Muscle of leg (tissue), 11 donors: ENCODE measurements around the gene DSCAM. TPM values are rescaled to one million over a fixed set of nuclear protein-coding genes. Genes with fewer than 3 reads are reported as not detected.

Source experiments
- DNase-seq: peaks from one replicate; pipeline ENCODE4 v3.0.0; 2013
- H3K27ac ChIP-seq: one replicate; pipeline ENCODE4 v1.5.1; 2013; ENCODE audit warnings: mild to moderate bottlenecking, low read length, control low read depth
- H3K27me3 ChIP-seq: one replicate; pipeline ENCODE4 v1.6.1; 2013; ENCODE audit warnings: low read length; ENCODE audit not compliant: control insufficient read depth, insufficient read depth
- H3K36me3 ChIP-seq: one replicate; pipeline ENCODE4 v1.6.1; 2013; ENCODE audit warnings: low read length; ENCODE audit not compliant: control insufficient read depth, insufficient read depth
- H3K4me1 ChIP-seq: one replicate; pipeline ENCODE4 v1.6.1; 2013; ENCODE audit warnings: low read length; ENCODE audit not compliant: control insufficient read depth, insufficient read depth
- H3K4me3 ChIP-seq: one replicate; pipeline ENCODE4 v1.5.1; 2013; ENCODE audit warnings: low read length, control low read depth
- H3K9me3 ChIP-seq: replicated peaks from 2 replicates; pipeline ENCODE4 v1.6.1; 2013; ENCODE audit warnings: low read depth, low read length; ENCODE audit not compliant: control insufficient read depth
- WGBS: methylation state at CpG from one replicate; pipeline ENCODE4 v1.1.5; 2013; ENCODE audit warnings: missing lambda C conversion rate; ENCODE audit not compliant: insufficient coverage; 5-methylcytosine and 5-hydroxymethylcytosine counted together
- polyA plus RNA-seq, 8 donors: library from polyadenylated mRNA; unstranded; fragments of 120-200 nt; gene quantifications; one replicate each; pipeline versions ENCODE4 v1.2.1 to v1.2.3, GENCODE V29; 2013; ENCODE audit warnings: inconsistent platforms in 1 of 8, low replicate concordance in 1 of 8; ENCODE audit not compliant: insufficient read length in 8 of 8, insufficient read depth in 1 of 8
- total RNA-seq: library from RNA; stranded (reverse); fragments of 120-200 nt; gene quantifications from one replicate; pipeline ENCODE4 v1.2.4, GENCODE V29; 2013

Gene DSCAM
- total and polyA plus RNA-seq, 9 donors: 0.89 to 2.0 (median 1.3) TPM

DNA sequence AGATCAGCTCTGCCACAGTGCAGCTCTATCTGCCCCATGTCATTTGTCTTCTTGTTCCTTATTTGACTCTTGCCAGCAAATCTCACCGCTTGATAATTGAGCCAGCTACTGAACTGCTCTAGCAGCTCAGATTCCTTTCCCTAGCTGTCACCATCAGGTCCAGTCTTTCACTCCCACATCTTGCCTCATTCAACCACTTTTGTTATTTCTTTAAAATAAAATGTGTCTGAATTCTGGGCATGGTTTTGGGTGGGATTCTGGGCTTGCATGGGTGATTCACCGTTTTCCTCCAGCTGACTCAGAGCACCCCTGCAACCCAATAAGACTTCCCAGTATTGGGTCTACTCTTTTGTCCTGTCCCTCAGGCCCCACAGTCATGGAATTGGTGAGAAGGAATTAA is 215.7 kb downstream of the DSCAM start:
- Histone ChIP-seq H3K9me3 (no peaks in the 10 kb centered on the region), H3K36me3 (no peaks in the 10 kb centered on the region), H3K27me3 (no peaks in the 10 kb centered on the region), H3K4me3 (no peak overlapping the region), H3K4me1 (no peaks in the 10 kb centered on the region), H3K27ac (no peak overlapping the region)
- WGBS: 88% methylated on average over 1 of the region's 2 CpGs
- DNase-seq: no peak

DNA sequence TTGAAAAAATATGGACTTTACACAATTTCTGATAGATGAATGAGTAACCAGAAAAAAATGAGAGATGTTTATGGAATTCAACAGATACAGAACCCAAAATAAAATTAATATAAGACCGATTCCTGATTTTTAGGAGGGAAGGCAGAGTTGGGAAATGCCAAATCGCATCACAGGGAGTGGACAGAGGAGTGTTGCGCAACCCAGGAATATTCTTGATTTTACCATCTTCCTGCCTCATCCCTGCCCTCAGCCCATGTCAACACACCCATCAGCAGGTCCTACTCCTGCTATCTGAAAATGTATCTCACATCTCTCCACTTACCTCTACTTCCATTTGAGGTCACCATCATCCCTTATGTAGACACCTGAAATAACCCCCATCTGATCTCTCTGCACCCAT is 221.0 kb downstream of the DSCAM start:
- no peak for DNase-seq
- no peaks in the 10 kb centered on the region for H3K9me3 ChIP-seq
- WGBS: 100% methylated on average over 1 of the region's 3 CpGs
- H3K27me3 ChIP-seq: no peaks in the 10 kb centered on the region
- H3K27ac ChIP-seq: no peak overlapping the region
- H3K4me1 ChIP-seq: no peaks in the 10 kb centered on the region
- H3K4me3 ChIP-seq: no peak overlapping the region
- no peaks in the 10 kb centered on the region for H3K36me3 ChIP-seq

DNA sequence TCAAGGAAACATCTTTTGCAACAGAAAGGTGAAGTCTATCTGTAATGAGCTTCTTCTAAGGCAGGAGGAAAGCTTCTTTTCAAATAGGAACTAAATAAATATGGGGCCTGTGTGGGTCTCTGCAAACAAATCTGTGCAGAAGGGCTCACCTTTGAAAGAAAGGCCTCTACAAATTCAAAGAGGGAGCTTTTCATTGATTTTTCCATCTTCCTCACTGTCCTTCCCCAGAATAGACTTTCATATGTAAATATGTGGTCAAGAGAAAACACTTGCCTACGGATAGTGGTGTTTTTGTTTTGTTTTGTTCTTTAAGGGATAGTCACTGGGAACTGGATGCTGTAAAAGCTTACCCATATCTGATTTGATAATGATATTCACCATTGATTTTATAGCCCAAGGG is 223.4 kb downstream of the DSCAM start:
- H3K9me3 ChIP-seq: no peaks in the 10 kb centered on the region
- no peak overlapping the region for H3K27ac ChIP-seq
- DNase-seq: no peak
- H3K27me3 ChIP-seq: no peaks in the 10 kb centered on the region
- H3K36me3 ChIP-seq: no peaks in the 10 kb centered on the region
- H3K4me1 ChIP-seq: no peaks in the 10 kb centered on the region
- no peak overlapping the region for H3K4me3 ChIP-seq
- WGBS: no CpG with 5 or more reads among the region's 1 CpG

DNA sequence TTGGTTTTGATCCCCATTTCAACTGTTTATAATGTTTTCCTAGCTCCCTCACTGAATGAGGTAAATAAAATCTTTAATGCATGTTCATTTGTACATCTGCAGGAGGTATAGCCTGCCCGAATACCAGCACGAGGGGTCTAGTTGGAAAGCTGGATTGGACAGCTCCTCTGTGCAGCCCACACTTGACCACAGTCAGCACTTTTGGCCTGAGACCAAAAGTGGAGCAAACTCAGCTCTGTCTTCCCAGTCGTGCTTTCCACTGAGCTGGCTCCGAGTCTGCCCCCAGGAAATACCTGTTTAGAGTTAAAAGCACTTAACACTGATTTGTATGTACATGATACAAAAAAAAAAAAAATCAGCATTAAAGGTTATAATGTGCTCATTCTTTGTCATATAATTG is 224.4 kb downstream of the DSCAM start:
- WGBS: no CpG with 5 or more reads among the region's 4 CpGs
- peak; percentile 38 for DNase-seq
- no peaks in the 10 kb centered on the region for H3K27me3 ChIP-seq
- H3K9me3 ChIP-seq: no peaks in the 10 kb centered on the region
- no peak overlapping the region for H3K4me3 ChIP-seq
- H3K27ac ChIP-seq: no peak overlapping the region
- H3K36me3 ChIP-seq: no peaks in the 10 kb centered on the region
- H3K4me1 ChIP-seq: no peaks in the 10 kb centered on the region

DNA sequence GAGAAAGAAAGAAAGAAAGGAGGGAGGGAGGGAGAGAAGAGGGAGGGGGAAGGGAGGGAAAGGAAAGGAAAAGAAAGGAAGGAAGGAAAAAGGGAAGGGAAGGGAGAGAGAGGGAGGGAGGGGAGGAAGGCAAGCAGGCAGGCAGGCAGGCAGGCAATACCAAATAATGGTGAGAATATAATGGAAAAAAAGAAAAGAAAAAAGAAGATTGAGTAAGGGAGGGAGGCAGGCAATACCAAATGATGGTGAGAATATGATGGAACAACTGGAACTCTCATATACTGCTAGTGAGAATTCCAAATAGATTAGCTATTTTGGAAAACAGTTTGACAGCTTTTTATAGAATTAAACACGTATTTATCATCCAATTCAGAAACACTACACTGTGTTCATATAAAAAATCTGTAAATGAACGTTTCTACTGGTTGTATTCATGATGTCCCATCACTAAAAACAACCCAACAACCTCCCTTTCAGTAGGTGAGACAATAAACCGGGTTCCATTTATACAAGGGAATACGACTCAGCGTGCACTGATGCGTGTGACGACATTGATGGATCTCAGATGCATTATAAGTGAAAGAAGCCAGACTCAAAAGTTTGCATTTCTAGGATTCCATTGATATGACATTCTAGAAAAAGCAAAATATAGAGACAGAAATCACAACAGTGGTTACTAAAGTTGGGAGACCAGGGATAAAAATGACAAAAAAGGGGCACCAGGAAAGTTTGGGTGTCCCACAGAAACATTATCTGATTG is 226.4 kb downstream of the DSCAM start:
- no CpG with 5 or more reads among the region's 7 CpGs for WGBS
- no peak for DNase-seq
- Histone ChIP-seq H3K27ac (no peak overlapping the region), H3K36me3 (no peaks in the 10 kb centered on the region), H3K27me3 (no peaks in the 10 kb centered on the region), H3K4me3 (no peak overlapping the region), H3K4me1 (no peaks in the 10 kb centered on the region), H3K9me3 (no peaks in the 10 kb centered on the region)

DNA sequence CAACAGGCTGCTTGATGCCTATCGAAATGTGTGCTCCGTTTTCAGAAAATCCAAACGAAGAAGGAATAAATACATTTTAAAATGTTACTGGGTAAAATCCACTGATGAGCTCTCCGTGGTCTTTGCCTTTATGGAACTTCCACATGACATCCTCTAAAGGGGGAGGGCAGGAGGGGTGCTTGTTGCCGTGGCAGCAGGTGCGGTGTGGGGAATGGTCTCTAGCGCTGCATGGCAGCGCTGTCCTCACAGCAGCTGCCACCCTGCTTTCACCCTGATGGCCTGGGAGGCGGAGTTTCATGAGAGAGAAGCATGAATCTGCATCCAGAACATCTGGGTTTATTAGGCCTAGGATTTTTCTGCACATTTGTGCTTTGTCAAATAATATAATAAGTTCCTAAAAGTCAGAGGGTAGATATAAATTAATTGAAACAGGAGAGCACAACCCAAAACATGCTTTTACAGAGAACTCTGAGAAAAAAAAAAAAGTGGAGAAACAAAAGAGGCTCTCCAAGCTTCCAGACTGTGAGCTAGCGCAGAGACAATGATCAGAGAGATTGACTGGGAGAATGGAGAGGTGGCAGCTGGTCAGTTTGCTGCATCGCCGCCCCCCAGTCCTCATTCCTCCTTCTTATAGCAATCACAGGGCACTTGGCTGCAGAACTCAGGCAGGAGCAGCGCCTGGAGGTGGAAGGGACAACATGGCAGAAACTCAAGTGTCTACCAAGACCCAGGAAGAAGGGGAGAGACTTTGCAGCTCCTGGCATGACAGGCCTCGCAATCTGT is 228.6 kb downstream of the DSCAM start:
- H3K4me3 ChIP-seq: no peak overlapping the region
- WGBS: 79% methylated on average over 4 of the region's 14 CpGs
- H3K27me3 ChIP-seq: no peaks in the 10 kb centered on the region
- no peak overlapping the region for H3K27ac ChIP-seq
- DNase-seq: no peak
- H3K36me3 ChIP-seq: no peaks in the 10 kb centered on the region
- H3K4me1 ChIP-seq: no peaks in the 10 kb centered on the region
- no peaks in the 10 kb centered on the region for H3K9me3 ChIP-seq

DNA sequence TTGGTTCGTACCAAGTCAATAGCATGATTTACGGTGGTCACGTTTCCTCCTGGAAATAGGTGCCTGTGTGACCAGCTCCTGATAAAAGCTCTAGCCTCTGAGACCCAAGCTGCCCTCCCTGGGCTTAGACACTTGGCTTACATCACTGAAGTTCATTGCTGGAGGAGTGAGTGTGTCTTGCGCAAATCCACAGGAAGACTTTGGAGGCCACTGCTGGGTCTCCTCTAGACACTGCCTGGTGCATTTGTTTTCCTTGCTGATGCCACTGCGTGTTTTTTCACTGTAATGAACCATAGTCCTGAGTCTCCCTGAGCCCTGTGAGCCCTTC is 230.6 kb downstream of the DSCAM start:
- WGBS: 81% methylated on average over 5 of the region's 5 CpGs
- H3K27me3 ChIP-seq: no peaks in the 10 kb centered on the region
- H3K4me1 ChIP-seq: no peaks in the 10 kb centered on the region

DNA sequence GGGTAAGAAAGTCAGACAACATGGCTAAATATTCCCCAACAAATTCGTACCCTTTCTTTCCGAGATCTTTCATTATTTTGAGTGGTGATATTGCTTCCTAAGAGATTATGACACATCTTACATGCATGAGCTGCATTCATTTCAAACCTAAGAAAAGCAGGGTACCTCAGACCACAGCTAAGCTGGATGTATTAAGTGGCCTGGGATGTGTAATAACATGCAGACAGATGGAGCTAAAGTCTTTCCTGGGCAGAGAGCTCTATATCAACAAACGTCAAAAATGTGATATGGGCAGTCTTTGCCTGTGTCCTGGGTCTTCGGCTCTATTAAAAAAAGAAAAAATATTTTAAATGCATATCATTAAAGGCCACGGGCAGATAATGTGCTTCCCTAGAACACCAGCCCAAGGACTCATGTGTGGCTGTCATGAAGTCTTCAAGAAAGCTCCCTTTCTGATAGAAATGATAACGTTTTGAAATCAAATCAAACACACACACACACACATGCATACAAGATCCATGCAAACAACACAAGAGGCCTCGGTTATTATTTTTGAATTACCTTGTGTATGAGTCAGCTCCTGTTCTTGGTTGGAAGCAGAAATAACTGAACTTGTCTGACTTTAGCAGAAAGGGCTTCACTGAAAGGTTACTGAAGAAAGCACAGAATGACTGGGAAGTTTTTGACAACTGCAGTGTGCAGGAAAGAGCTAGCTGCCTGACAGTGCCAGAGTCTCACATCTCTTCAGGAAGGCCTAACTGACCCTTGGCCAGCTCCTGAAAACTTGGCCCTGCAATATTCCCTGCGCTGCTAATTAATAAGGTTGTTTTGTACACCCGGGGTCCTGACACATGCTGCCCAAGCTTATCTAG is 231.2 kb downstream of the DSCAM start:
- H3K4me1 ChIP-seq: no peaks in the 10 kb centered on the region
- no peak overlapping the region for H3K27ac ChIP-seq
- WGBS: 67% methylated on average over 2 of the region's 9 CpGs
- no peak overlapping the region for H3K4me3 ChIP-seq
- no peaks in the 10 kb centered on the region for H3K27me3 ChIP-seq
- H3K9me3 ChIP-seq: no peaks in the 10 kb centered on the region
- H3K36me3 ChIP-seq: no peaks in the 10 kb centered on the region
- peak; percentile 6 for DNase-seq

More for the DNA sequence above, 230.6 kb downstream of the DSCAM start:
- Histone ChIP-seq H3K4me3 (no peak overlapping the region), H3K36me3 (no peaks in the 10 kb centered on the region), H3K9me3 (no peaks in the 10 kb centered on the region), H3K27ac (no peak overlapping the region)
- no peak for DNase-seq

DNA sequence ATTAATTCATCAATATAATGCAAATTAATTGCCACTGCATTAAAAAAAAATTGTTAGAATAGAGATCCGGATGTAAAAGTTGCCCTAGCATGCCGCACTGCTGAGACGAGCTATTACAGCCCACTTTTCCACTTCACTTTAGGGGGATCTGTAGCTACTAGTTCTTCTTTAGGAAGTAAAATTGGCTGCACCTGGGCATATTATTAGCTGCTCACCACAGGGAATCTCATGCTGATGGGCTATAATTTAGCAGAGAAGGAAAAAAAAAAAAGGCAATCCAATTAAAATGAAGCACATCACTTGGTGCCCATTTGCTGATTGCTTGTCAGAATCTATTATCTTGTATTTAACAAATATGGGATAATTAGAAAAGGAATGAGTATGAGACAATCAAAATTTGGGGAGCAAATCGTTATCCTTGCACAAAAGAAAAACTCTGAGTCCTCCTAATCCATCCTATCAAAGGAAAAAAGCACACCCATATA is 233.4 kb downstream of the DSCAM start:
- no peaks in the 10 kb centered on the region for H3K9me3 ChIP-seq
- H3K4me3 ChIP-seq: no peak overlapping the region

DNA sequence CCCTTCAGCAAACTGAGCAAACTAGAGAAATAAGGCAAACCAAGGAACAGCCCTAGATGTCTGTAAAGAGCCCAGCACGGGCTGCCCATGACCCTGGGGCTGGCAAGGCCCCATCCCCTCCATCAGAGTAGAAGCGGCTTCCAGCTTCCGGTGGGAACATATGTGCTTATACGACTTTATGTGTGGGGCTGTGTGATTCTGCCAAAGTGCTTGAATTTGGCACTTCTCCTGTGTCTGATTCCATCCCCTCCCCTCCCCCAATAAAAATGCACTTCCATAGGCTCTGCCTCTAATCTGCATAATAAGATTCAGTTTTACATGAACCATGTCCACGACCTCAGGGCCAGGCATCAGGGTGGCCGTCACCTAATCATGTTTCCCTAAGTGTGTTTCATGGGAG is 236.6 kb downstream of the DSCAM start:
- peaks cover 2% of the 10 kb centered on the region for H3K4me1 ChIP-seq
- no peaks in the 10 kb centered on the region for H3K9me3 ChIP-seq
- no peak overlapping the region for H3K4me3 ChIP-seq
- H3K27me3 ChIP-seq: no peaks in the 10 kb centered on the region
- H3K27ac ChIP-seq: no peak overlapping the region
- H3K36me3 ChIP-seq: no peaks in the 10 kb centered on the region
- peak; percentile 3 for DNase-seq
- WGBS: 80% methylated on average over 1 of the region's 6 CpGs

More for the DNA sequence above, 233.4 kb downstream of the DSCAM start:
- Histone ChIP-seq H3K27me3 (no peaks in the 10 kb centered on the region), H3K27ac (no peak overlapping the region), H3K36me3 (no peaks in the 10 kb centered on the region), H3K4me1 (peaks cover 2% of the 10 kb centered on the region)
- DNase-seq: no peak
- no CpG with 5 or more reads among the region's 4 CpGs for WGBS
